HEK293T (cell line): ENCODE measurements around the gene TCF12.

Experiments
- ARNT ChIP-seq: fragments of 450-650 bp; IDR thresholded peaks from 2 replicates; pipeline ENCODE4 v1.6.1; 2017; ENCODE audit warnings: mild to moderate bottlenecking
- BHLHE40 ChIP-seq: fragments of 450-650 bp; IDR thresholded peaks from 2 replicates; pipeline ENCODE4 v1.6.1; 2016; ENCODE audit warnings: mild to moderate bottlenecking, moderate library complexity, borderline replicate concordance
- CTBP1 ChIP-seq: fragments of 450-650 bp; IDR thresholded peaks from 2 replicates; pipeline ENCODE4 v1.6.1; 2016; ENCODE audit warnings: borderline replicate concordance
- ELF4 ChIP-seq: fragments of 450-650 bp; IDR thresholded peaks from 2 replicates; pipeline ENCODE4 v1.6.1; 2017; ENCODE audit warnings: antibody characterized with exemption
- FOXA1 ChIP-seq: fragments of 450-650 bp; IDR thresholded peaks from 2 replicates; pipeline ENCODE4 v1.6.1; 2016; ENCODE audit warnings: mild to moderate bottlenecking
- FOXK2 ChIP-seq: fragments of 450-650 bp; IDR thresholded peaks from 2 replicates; pipeline ENCODE4 v1.6.1; 2016; ENCODE audit warnings: mild to moderate bottlenecking
- FOXM1 ChIP-seq: fragments of 450-650 bp; IDR thresholded peaks from 2 replicates; pipeline ENCODE4 v1.6.1; 2017; ENCODE audit warnings: mild to moderate bottlenecking, borderline replicate concordance
- L3MBTL2 ChIP-seq: fragments of 450-650 bp; conservative IDR thresholded peaks from 2 replicates; pipeline ENCODE4 v1.6.1; 2016; ENCODE audit warnings: mild to moderate bottlenecking
- LEF1 ChIP-seq: fragments of 450-650 bp; IDR thresholded peaks from 2 replicates; pipeline ENCODE4 v1.6.1; 2017; ENCODE audit warnings: mild to moderate bottlenecking, borderline replicate concordance
- NFRKB ChIP-seq: fragments of 450-650 bp; IDR thresholded peaks from 2 replicates; pipeline ENCODE4 v1.6.1; 2016; ENCODE audit warnings: mild to moderate bottlenecking, moderate library complexity
- SP1 ChIP-seq: fragments of 450-650 bp; IDR thresholded peaks from 2 replicates; pipeline ENCODE4 v1.6.1; 2017
- SUZ12 ChIP-seq: fragments of 450-650 bp; IDR thresholded peaks from 2 replicates; pipeline ENCODE4 v1.6.1; 2016; ENCODE audit warnings: mild to moderate bottlenecking
- TARDBP ChIP-seq: fragments of 450-650 bp; IDR thresholded peaks from 2 replicates; pipeline ENCODE4 v1.6.1; 2016
- ZNF384 ChIP-seq: fragments of 450-650 bp; IDR thresholded peaks from 2 replicates; pipeline ENCODE4 v1.6.1; 2016

DNA sequence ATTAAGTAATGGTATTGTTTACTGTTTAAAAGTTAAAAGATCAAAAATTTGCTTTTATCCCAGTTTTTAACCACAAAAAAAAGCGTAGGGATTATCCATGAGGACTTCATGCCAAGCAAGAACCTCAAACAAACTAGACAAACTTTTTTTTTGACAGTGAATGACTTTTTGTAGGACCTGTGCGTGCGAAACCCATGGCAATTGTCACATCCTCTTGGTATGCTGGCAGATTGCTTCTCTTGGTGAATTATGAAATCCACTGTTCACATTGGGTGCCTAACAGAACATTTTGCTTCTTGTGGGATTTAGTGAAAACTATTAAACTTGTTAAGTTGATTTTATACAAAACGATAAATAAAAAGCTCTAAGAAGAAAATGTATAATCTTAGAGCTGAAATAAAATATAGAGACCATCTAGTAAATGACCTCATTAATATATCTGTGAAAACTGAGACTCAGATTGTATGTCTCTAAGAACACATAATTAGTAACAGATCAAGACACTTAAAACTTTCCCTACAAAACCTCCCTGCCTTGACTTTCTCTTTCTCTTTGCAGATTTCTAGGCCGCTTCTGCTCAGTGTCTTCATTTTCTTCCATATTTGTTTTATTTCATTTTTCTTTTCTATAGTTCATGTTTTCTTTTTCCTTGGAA is 370.6 kb downstream of the TCF12 start:
- no peak for TF ChIP-seq NFRKB
- TF ChIP-seq FOXK2: no peak
- no peak for TF ChIP-seq SP1
- TF ChIP-seq ELF4: no peak
- TF ChIP-seq ARNT: no peak
- no peak for TF ChIP-seq BHLHE40
- no peak for TF ChIP-seq SUZ12
- TF ChIP-seq ZNF384: no peak
- no peak for TF ChIP-seq FOXA1
- no peak for TF ChIP-seq FOXM1
- TF ChIP-seq L3MBTL2: no peak
- no peak for TF ChIP-seq CTBP1
- TF ChIP-seq TARDBP: no peak
- TF ChIP-seq LEF1: no peak
